NCI-H2029 (cell line): Measurements from ENCODE around the gene NUP205.

Experiments
- DNase-seq: peaks from one replicate; lab custom pipeline; 2025; lab: John Stamatoyannopoulos, UW

The NUP205 gene

DNA sequence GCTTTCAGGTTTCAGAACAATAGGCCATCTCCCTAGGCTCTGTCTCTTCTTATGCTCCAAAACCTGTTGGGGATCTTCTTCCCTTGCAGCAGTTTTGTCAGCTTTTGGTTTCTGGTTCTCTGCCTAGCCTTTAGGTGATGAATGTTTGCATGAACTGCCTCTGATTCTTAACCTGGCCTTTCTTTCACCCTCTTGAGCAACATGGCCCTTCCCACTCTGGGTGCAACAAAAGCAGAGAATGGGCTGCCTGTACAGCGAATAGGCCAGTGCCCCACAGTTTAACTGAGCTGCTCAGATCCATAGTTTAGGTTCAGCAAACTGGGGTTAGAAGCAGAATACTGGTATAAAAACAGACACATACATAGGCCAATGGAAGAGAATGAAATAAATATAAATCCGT, 18.1 kb upstream of the NUP205 start:
- no peak for DNase-seq

- no peak for DNase-seq
These were observed 16.7 kb upstream of the NUP205 start for GRCh38 chr7:135541029-135541428.

DNA sequence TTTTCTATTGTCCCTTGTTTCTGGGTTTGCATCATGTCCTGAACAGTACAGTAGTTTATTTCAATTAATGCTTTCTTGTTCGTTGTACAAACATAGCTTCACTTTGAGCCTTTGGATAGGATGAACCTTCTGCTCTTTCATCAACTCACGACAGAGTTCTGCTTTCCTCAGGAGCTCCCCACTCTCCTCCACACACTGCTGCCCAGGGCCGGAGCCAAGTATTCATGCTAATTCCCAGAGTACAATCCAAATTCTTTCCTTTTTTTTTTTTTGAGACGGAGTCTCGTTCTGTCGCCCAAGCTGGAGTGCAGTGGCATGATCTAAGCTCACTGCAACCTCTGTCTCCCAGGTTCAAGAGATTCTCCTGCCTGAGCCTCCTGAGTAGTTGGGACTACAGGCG, 7.5 kb upstream of the NUP205 start:
- DNase-seq: no peak

DNA sequence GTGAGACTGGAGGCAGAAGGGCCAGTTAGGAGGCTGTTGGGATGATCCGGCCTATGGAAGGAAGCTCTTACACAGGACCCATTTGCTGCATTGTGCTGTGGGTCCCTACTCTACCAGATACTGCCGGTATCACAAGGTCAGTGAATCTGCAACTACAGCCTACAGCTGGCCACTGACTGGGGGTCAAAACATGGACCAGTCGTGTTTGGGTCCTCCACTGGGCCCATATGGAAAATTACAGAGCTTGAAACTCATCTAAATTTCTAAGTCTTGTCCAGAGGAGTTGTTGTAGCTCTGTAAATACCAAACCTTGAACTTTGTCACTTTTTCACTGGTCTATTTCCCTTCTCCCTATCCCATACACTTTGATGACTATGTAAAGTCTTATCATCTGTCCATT, 5.6 kb upstream of the NUP205 start:
- DNase-seq: no peak

GRCh38 chr7:135553346-135553745, 4.4 kb upstream of the NUP205 start:
- DNase-seq: no peak

- DNase-seq: peak; percentile 54
These were observed 635 bp downstream of the NUP205 start for GRCh38 chr7:135558337-135558767.

DNA sequence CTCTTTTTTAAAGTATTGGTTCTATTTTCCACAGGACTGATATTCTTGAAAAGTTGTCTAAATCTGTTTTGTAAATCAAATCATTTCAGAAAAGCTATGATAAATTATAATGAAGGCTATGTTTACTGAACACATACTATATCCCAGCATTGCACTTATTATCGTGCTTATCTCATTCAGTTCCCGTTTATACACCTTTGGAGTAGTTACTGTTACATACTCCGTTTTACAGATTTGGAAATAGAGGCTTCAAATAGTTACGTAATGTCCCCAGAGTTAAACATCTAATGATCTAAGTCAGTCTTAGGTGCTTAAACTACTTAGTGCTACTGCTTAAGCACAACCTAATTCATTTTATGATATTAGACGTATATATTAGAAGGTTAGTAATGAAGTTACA, 1.2 kb downstream of the NUP205 start:
- no peak for DNase-seq

GRCh38 chr7:135560631-135561030, 2.9 kb downstream of the NUP205 start:
- DNase-seq: no peak

DNA sequence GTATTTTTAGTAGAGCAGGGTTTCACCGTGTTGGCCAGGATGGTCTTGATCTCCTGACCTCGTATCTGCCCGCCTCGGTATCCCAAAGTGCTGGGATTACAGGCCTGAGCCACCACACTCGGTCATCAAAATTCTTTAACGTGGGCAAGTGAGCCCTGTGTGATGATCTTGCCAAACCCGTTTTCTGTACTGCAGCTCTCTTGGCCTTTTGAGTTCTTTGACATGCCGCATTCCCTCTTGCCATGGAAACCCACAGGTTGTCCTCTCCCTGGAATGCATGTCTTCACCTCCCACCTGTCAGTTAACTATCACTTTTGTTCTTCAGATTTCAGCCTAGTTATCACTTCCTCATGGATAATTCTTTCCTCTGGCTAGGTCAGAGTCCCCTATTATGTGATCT, 5.0 kb downstream of the NUP205 start:
- no peak for DNase-seq

- DNase-seq: no peak
These were observed 14.1 kb downstream of the NUP205 start for GRCh38 chr7:135571834-135572233.

GRCh38 chr7:135573541-135573940, 15.8 kb downstream of the NUP205 start:
- DNase-seq: no peak

GRCh38 chr7:135575296-135575695, 17.6 kb downstream of the NUP205 start:
- DNase-seq: no peak

GRCh38 chr7:135578569-135578968, 20.9 kb downstream of the NUP205 start:
- DNase-seq: no peak

DNA sequence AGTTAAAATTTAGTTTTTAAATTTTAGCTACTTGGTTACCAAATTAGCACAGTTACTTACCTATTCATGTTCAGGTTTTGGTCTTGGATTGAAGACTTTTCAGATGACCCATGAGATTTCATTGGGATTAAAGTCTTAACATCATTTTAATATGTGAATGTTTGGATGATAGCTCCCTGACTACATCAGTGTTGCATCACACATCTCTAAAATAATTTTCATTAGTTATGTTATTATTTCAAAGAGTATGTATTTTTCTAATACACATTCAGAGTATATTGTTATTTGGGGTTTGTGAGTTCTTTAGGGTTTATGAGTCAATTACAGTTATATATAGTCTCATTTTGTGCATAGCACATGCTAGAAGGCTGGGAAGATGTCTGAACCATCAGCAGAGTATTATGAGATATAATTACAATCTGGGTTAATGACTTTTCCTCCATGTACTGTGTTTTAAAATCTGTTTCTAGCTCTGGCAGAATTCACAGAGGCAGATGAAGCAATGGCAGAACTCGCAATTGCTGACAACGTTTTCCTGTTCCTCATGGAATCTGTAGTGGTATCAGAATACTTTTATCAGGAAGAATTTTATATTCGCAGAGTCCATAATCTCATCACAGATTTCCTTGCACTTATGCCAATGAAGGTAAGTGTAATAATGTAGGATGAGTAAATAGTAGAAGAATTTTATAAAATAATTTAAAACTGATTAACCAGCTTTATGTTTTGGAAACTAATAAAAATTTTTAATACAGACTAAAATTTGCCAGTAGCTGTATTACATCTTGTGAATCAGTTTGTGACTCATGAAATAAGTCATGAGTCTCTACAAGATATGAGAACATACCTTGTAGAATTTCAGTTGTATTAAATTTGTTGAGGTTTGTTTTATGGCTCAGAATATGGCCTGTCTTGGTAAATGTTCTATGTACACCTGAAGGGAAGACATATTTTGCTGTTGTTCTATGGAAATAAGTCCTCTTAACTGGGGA, 26.9 kb downstream of the NUP205 start:
- no peak for DNase-seq

- DNase-seq: no peak
These were observed 39.6 kb downstream of the NUP205 start for GRCh38 chr7:135597181-135597925.

DNA sequence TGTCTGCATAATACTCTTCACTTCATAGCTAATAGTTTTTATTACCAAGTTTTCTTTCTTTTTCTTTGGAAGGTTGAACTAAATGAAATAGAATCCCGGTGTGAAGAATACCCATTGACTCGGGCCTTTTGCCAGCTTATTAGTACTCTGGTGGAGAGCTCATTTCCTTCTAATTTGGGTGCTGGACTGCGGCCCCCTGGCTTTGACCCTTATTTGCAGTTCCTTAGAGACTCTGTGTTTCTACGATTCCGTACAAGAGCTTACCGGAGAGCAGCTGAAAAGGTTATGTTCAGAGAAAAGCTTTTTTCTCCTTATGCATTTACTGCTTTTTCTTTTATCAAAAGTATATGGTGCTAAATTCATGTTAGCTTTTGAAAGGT, 40.2 kb downstream of the NUP205 start:
- DNase-seq: no peak

DNA sequence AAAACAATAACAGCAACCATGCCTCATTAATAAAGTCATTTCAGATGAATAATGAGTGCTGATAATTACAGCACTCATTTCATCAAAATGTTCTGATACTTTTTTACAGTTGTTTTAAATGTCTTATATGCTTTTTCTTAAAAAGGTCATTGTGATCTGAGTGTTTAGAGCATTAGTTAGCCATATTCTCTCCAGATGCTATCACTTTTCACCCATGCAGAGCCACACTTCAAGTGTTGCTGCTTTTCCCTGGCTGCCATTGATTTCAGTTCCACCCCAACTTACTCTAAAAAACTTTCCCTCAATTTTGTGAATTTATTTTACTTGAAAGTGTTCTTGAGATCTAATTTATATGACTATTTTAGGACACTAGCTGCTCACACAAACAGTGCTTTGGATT, 41.8 kb downstream of the NUP205 start:
- DNase-seq: no peak

GRCh38 chr7:135600226-135600625, 42.5 kb downstream of the NUP205 start:
- DNase-seq: no peak

GRCh38 chr7:135601182-135601581, 43.5 kb downstream of the NUP205 start:
- no peak for DNase-seq

DNA sequence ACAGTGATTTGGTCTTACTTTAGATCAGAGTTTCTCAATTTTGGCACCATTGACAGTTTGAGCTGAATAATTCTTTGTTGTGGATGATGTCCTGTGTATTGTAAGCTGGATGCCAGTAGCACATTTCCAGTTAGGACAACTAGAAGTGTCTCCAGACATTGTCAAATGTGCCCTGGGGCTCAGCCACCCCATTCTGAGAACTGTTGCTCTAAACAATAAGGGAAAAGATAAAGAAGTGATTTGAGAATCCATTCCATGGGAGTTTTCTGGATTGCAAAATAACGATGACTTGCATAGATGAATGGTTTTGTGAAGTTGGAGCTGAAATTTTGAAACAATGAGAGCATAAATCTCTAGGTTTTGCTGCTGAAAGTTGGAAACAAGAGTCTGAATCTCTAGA, 44.6 kb downstream of the NUP205 start:
- DNase-seq: no peak

DNA sequence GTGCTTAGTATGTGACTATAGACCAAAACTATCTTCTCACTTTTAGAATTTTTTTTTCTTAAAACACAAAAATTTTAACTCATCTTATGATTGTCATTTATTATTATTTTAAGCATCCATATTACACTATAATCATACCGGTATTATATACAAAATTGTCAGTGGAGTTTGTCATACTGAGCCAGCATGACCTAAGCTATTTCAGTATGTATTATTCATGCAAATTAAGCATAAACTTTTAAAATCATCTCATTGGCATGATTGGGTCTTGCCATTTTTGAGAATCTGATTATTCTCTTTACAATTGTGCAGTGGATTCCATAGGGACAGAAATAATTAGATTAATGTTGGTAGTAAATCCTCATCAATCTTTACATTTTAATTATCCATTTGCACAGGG, 58.4 kb downstream of the NUP205 start:
- no peak for DNase-seq

DNA sequence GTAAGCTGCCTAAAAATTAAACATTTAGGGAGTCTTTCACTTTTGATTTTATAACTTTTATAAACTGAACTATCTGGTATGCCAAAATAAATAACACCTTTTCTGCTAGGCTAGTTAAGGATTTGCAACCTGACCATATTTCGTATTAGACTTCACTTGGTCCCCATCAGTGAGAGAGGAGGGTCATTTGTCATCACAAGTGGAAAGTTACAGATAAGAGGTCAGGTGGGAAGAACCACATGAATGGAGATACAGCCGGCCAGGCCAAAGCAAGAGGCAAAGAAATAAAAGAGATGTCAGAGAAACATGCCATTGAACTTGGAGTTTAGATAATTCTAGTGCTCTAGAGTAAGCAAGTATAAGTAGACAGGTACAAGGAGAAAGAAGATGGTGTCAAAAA, 60.1 kb downstream of the NUP205 start:
- no peak for DNase-seq

DNA sequence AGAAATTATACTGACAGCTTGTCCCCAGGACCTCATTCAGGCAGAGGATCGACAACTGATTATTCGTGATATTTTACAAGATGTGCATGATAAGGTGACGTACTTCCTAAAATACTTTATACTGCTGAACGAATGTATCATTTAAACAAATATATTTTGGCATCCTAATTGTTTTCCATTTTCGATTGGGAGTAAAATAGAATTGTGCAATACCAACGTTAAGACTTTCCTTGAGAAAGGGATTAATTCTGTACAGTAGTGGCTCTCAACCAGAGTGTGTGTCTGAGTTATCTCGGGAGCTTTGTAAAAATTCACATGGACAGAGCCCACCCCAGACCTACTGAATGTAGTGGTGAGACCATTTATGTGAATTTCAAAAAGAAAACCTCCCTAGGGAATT, 60.8 kb downstream of the NUP205 start:
- no peak for DNase-seq
